Measurements from ENCODE around the gene ASB13. TPM values are rescaled to one million over a fixed set of nuclear protein-coding genes. Genes with fewer than 3 reads are reported as not detected.
A peak's percentile ranks its signal among the peaks of the same experiment; 100 is the strongest.

ASB13 gene
- total and polyA plus RNA-seq, 10 of the 15 experiments (the other 5 are each of a cell fraction or from before 2014, with no cell fraction given), result 0.02 to 0.59 (median 0.10) TPM; not detected in 2

DNA sequence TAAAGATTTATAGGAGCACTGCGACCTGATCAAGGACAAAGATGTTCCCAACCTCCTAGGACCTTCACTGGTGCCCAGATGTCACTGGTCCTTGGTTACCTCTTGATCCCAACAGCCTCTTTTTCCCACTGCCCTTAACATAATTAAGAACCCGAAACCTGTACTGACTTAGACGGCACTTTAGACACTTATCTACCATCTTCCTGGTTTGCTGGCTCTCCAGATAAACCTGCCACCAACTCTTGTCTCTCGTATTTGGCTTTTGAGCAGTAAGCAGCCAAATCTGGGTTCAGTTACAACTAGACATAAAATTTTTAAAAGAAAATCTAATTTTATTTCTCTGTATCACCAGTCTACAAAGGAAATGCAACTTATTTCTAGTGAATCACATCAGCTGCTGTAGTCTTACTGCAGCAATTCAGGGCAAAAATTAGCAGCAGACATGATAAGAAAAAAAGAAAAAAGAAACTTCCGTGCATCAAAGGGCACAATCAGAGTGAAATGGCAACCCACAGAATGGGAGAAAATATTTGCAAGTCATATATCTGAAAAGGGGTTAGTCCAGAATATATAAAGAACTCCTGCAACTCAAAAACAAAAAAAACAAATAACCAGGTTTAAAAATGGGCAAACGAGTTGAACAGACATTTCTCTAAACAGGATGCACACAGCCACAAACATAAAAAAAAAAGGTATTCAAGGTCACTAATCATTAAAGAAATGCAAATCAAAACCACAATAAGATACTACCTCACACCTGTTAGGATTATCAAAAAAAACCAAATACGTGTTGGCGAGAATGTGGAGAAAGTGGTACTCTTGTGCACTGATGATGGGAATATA lies 9.4 kb downstream of the ASB13 start:
- ChIA-PET CTCF (no interaction called here), POLR2A (no interaction called here), RAD21 (ENCODE audit: unreplicated experiment) (no interaction called here), SMC1A (ENCODE audit: uncharacterized antibody, unreplicated experiment) (no interaction called here)
- Histone ChIP-seq H3K9ac (ENCODE audit: control insufficient read depth, insufficient read depth, low read length) (no peak overlapping the region), H3K79me2 (ENCODE audit: control insufficient read depth, insufficient read depth, low read length) (no peaks in the 10 kb centered on the region), H3K4me1 (ENCODE audit: control insufficient read depth, insufficient read depth, low read length) (peaks cover 9% of the 10 kb centered on the region), H3K9me3 (replicated peaks; ENCODE audit: control insufficient read depth, insufficient read depth, low read length) (no peaks in the 10 kb centered on the region; the same call in 2 of the 3 replicates), H4K20me1 (ENCODE audit: control insufficient read depth, insufficient read depth) (no peaks in the 10 kb centered on the region), H3K27ac (ENCODE audit: control insufficient read depth, insufficient read depth) (no peak overlapping the region), H3K27me3 (replicated peaks in 1 of 2; ENCODE audit: control insufficient read depth in 2 of 2, insufficient read depth in 2 of 2, low read length in 1 of 2) (peaks cover 0 to 1% of the 10 kb centered on the region in 2 experiments; a peak in 2 of 4 replicates), H2AFZ (ENCODE audit: control insufficient read depth, low read depth, low read length) (no peak overlapping the region), H3K4me3 (no peak overlapping the region), H3K4me2 (ENCODE audit: control insufficient read depth, insufficient read depth) (no peak overlapping the region), H3K36me3 (ENCODE audit: control insufficient read depth in 2 of 2, insufficient read depth in 2 of 2, low read length in 1 of 2) (no peaks in the 10 kb centered on the region)
- DNase-seq (ENCODE audit: low read depth, low spot score) (no peak), ATAC-seq (no peak), FAIRE-seq (no peak)
- no TSS peak for BruUV-seq (replicated peaks)
- TF ChIP-seq RUNX3 (IDR thresholded peaks at IDR 0.05; ENCODE audit: low read length) (peak; percentile 71), SRF (IDR thresholded peaks at IDR 0.05; ENCODE audit: low read depth in 2 of 2, low read length in 2 of 2) (no peak), SIN3A (IDR thresholded peaks at IDR 0.05; ENCODE audit: low read depth, low read length) (no peak), ZNF384 (IDR thresholded peaks at IDR 0.05; ENCODE audit: borderline replicate concordance, low read depth, low read length) (no peak), NRF1 (conservative IDR thresholded peaks at IDR 0.05; ENCODE audit: low read depth, low read length) (no peak), BRCA1 (IDR thresholded peaks at IDR 0.05; ENCODE audit: low read depth, low read length) (no peak), MEF2B (IDR thresholded peaks at IDR 0.05; ENCODE audit: partially characterized antibody, poor library complexity, severe bottlenecking) (no peak)
- TF ChIP-seq, protein P1, sequence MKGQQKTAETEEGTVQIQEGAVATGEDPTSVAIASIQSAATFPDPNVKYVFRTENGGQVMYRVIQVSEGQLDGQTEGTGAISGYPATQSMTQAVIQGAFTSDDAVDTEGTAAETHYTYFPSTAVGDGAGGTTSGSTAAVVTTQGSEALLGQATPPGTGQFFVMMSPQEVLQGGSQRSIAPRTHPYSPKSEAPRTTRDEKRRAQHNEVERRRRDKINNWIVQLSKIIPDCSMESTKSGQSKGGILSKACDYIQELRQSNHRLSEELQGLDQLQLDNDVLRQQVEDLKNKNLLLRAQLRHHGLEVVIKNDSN (IDR thresholded peaks at IDR 0.05; ENCODE audit: borderline replicate concordance, extremely low read length, insufficient read depth, low read depth, low read length), result no peak
- TF ChIP-seq, protein P2, sequence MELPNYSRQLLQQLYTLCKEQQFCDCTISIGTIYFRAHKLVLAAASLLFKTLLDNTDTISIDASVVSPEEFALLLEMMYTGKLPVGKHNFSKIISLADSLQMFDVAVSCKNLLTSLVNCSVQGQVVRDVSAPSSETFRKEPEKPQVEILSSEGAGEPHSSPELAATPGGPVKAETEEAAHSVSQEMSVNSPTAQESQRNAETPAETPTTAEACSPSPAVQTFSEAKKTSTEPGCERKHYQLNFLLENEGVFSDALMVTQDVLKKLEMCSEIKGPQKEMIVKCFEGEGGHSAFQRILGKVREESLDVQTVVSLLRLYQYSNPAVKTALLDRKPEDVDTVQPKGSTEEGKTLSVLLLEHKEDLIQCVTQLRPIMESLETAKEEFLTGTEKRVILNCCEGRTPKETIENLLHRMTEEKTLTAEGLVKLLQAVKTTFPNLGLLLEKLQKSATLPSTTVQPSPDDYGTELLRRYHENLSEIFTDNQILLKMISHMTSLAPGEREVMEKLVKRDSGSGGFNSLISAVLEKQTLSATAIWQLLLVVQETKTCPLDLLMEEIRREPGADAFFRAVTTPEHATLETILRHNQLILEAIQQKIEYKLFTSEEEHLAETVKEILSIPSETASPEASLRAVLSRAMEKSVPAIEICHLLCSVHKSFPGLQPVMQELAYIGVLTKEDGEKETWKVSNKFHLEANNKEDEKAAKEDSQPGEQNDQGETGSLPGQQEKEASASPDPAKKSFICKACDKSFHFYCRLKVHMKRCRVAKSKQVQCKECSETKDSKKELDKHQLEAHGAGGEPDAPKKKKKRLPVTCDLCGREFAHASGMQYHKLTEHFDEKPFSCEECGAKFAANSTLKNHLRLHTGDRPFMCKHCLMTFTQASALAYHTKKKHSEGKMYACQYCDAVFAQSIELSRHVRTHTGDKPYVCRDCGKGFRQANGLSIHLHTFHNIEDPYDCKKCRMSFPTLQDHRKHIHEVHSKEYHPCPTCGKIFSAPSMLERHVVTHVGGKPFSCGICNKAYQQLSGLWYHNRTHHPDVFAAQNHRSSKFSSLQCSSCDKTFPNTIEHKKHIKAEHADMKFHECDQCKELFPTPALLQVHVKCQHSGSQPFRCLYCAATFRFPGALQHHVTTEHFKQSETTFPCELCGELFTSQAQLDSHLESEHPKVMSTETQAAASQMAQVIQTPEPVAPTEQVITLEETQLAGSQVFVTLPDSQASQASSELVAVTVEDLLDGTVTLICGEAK (IDR thresholded peaks at IDR 0.05; ENCODE audit: borderline replicate concordance), result no peak
- WGBS (ENCODE audit: insufficient coverage, insufficient replicate concordance, low lambda C conversion rate, missing lambda C conversion rate), result 41% methylated on average over 8 of the region's 8 CpGs
- intact Hi-C loops (cut with micrococcal nuclease; ENCODE audit: unreplicated experiment) (no loop called here), in situ Hi-C loops (cut with MboI) (no loop called here)
